ENCODE measurements around the gene MERTK.

DNA sequence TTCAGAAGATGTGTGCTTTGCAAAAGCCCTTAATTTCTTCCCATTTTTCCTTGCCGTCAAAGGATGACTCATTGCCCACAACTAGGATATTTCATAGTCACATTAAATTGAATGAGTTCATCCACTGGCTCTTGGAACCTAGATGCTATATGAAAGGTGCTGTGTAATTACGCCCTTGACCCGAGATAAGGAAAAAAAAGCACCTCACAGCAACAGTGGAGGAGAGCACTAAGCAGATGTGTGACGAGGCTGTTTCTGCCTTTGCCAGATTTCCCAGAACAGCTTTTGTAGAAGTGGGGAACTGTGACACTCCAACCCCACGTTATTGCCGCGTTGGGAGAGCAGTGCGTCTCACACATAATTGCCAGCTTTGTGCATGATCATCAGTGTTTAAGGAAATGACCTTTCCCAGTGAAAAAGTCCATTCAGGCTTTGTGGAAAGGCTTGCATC lies 123.4 kb downstream of the MERTK start:
- TF ChIP-seq, protein P1, sequence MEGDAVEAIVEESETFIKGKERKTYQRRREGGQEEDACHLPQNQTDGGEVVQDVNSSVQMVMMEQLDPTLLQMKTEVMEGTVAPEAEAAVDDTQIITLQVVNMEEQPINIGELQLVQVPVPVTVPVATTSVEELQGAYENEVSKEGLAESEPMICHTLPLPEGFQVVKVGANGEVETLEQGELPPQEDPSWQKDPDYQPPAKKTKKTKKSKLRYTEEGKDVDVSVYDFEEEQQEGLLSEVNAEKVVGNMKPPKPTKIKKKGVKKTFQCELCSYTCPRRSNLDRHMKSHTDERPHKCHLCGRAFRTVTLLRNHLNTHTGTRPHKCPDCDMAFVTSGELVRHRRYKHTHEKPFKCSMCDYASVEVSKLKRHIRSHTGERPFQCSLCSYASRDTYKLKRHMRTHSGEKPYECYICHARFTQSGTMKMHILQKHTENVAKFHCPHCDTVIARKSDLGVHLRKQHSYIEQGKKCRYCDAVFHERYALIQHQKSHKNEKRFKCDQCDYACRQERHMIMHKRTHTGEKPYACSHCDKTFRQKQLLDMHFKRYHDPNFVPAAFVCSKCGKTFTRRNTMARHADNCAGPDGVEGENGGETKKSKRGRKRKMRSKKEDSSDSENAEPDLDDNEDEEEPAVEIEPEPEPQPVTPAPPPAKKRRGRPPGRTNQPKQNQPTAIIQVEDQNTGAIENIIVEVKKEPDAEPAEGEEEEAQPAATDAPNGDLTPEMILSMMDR (IDR thresholded peaks at IDR 0.05) = no peak
- TF ChIP-seq EZH2 (IDR thresholded peaks at IDR 0.05; ENCODE audit: borderline replicate concordance, insufficient read depth, low read depth, low read length, poor library complexity, severe bottlenecking) = no peak
